Neuronal stem cell (in vitro differentiated cells): ENCODE data around the gene PLEKHA6.

Source experiments
- DNase-seq: peaks from one replicate; pipeline ENCODE4 v3.0.0-alpha.2; 2013; ENCODE audit warnings: low spot score
- H2AFZ ChIP-seq: one replicate; pipeline ENCODE4 v1.6.1; 2013; ENCODE audit warnings: mild to moderate bottlenecking, low read length, inconsistent platforms
- H2AK5ac ChIP-seq: 2 replicates; pipeline ENCODE4 v1.6.1; 2013; ENCODE audit warnings: low read depth, mild to moderate bottlenecking, inconsistent platforms, low read length, moderate library complexity, mixed read lengths
- H2BK120ac ChIP-seq: 2 replicates; pipeline ENCODE4 v1.6.1; 2013; ENCODE audit warnings: low read depth, mild to moderate bottlenecking, inconsistent platforms, low read length, moderate library complexity, mixed read lengths
- H2BK12ac ChIP-seq: one replicate; pipeline ENCODE4 v1.6.1; 2013; ENCODE audit warnings: low read length, inconsistent platforms
- H2BK15ac ChIP-seq: 2 replicates; pipeline ENCODE4 v1.6.1; 2013; ENCODE audit warnings: mild to moderate bottlenecking, low read length, inconsistent platforms, mixed read lengths
- H2BK5ac ChIP-seq: one replicate; pipeline ENCODE4 v1.6.1; 2013; ENCODE audit warnings: inconsistent platforms, mild to moderate bottlenecking, low read length, moderate library complexity
- H3K14ac ChIP-seq: one replicate; pipeline ENCODE4 v1.6.1; 2013; ENCODE audit warnings: low read length, inconsistent platforms
- H3K18ac ChIP-seq: 2 replicates; pipeline ENCODE4 v1.6.1; 2013; ENCODE audit warnings: low read length, inconsistent platforms
- H3K23ac ChIP-seq: 2 replicates; pipeline ENCODE4 v1.6.1; 2013; ENCODE audit warnings: low read depth, mild to moderate bottlenecking, mixed read lengths, low read length, inconsistent platforms; ENCODE audit not compliant: poor library complexity
- H3K27ac ChIP-seq: replicated peaks from 3 replicates; pipeline ENCODE4 v1.5.1; 2013; ENCODE audit warnings: low read length, inconsistent platforms
- H3K27me3 ChIP-seq, 3 experiments: 2 replicates each; pipeline ENCODE4 v1.6.1; 2013; ENCODE audit warnings: low read length in 3 of 3, mild to moderate bottlenecking in 2 of 3, inconsistent platforms in 1 of 3, low read depth in 1 of 3, mixed read lengths in 1 of 3, moderate library complexity in 1 of 3; ENCODE audit not compliant: control insufficient read depth in 3 of 3, insufficient read depth in 3 of 3
- H3K36me3 ChIP-seq, 2 donors: replicated peaks in 1 of 2; 2 replicates each; pipeline ENCODE4 v1.6.1; 2013; ENCODE audit warnings: low read length in 2 of 2; ENCODE audit not compliant: control insufficient read depth in 2 of 2, insufficient read depth in 2 of 2
- H3K4ac ChIP-seq: 2 replicates; pipeline ENCODE4 v1.6.1; 2013; ENCODE audit warnings: inconsistent platforms, mild to moderate bottlenecking, low read length, moderate library complexity
- H3K4me1 ChIP-seq, 2 donors: 1 replicate in 1 of 2; 2 replicates in 1 of 2; pipeline ENCODE4 v1.6.1; 2013; ENCODE audit warnings: low read length in 2 of 2, low read depth in 1 of 2; ENCODE audit not compliant: control insufficient read depth in 2 of 2, insufficient read depth in 1 of 2
- H3K4me2 ChIP-seq: one replicate; pipeline ENCODE4 v1.6.1; 2013; ENCODE audit warnings: mild to moderate bottlenecking, low read length, inconsistent platforms; ENCODE audit not compliant: insufficient read depth, poor library complexity, severe bottlenecking
- H3K4me3 ChIP-seq, 2 donors: 2 replicates each; pipeline ENCODE4 v1.5.1; 2013; ENCODE audit warnings: low read length in 2 of 2, mild to moderate bottlenecking in 2 of 2, inconsistent platforms in 1 of 2, moderate library complexity in 1 of 2
- H3K79me1 ChIP-seq: one replicate; pipeline ENCODE4 v1.6.1; 2013; ENCODE audit warnings: low read depth, mild to moderate bottlenecking, inconsistent platforms, low read length, moderate library complexity
- H3K9ac ChIP-seq: one replicate; pipeline ENCODE4 v1.6.1; 2013; ENCODE audit warnings: mild to moderate bottlenecking, low read depth, low read length, inconsistent platforms; ENCODE audit not compliant: poor library complexity
- H3K9me3 ChIP-seq, 2 donors: replicated peaks in 1 of 2; 2 replicates each; pipeline versions ENCODE3 to v1.6.1; 2013; ENCODE audit warnings: low read length in 2 of 2, mild to moderate bottlenecking in 2 of 2, inconsistent platforms in 1 of 2, low read depth in 1 of 2, mixed read lengths in 1 of 2, moderate library complexity in 1 of 2; ENCODE audit not compliant: control insufficient read depth in 2 of 2, insufficient read depth in 1 of 2
- H4K8ac ChIP-seq: one replicate; pipeline ENCODE4 v1.6.1; 2013; ENCODE audit warnings: low read depth, mild to moderate bottlenecking, inconsistent platforms, low read length, moderate library complexity
- H4K91ac ChIP-seq: one replicate; pipeline ENCODE4 v1.6.1; 2013; ENCODE audit warnings: low read length, low read depth, mild to moderate bottlenecking, inconsistent platforms; ENCODE audit not compliant: poor library complexity
- whole genome bisulfite sequencing, 2 donors: extraction: QIAGEN DNeasy Blood & Tissue Kit; methylation state at CpG; one replicate each; pipeline ENCODE4 v1.1.7; 2013; ENCODE audit warnings: missing lambda C conversion rate in 2 of 2, mixed read lengths in 1 of 2; ENCODE audit not compliant: insufficient read length in 2 of 2, insufficient replicate concordance in 1 of 2; ENCODE audit errors: extremely low coverage in 2 of 2; 5-methylcytosine and 5-hydroxymethylcytosine counted together

The PLEKHA6 gene

GRCh38 chr1:204284929-204285328 is 74.8 kb downstream of the PLEKHA6 start:
- no peak overlapping the region for H3K14ac ChIP-seq
- H2AK5ac ChIP-seq, result no peak overlapping the region
- H2BK12ac ChIP-seq, result no peak overlapping the region
- H3K18ac ChIP-seq, result no peak overlapping the region
- H4K91ac ChIP-seq, result no peak overlapping the region
- no peak overlapping the region for H3K4ac ChIP-seq
- no peaks in the 10 kb centered on the region for H3K79me1 ChIP-seq
- H2BK5ac ChIP-seq, result no peak overlapping the region
- no peak overlapping the region for H3K23ac ChIP-seq
- H3K4me1 ChIP-seq, result peaks cover 17 to 22% of the 10 kb centered on the region in 2 donors
- no peak overlapping the region for H2AFZ ChIP-seq
- DNase-seq, result no peak
- no peak overlapping the region for H2BK120ac ChIP-seq
- no peak overlapping the region for H3K27ac ChIP-seq
- peaks cover 0 to 2% (median 0%) of the 10 kb centered on the region in 3 experiments for H3K27me3 ChIP-seq
- WGBS, 2 donors, result no CpG with 5 or more reads among the region's 2 CpGs
- H2BK15ac ChIP-seq, result no peak overlapping the region
- no peak overlapping the region for H3K9ac ChIP-seq
- H3K36me3 ChIP-seq, result no peaks in the 10 kb centered on the region
- no peak overlapping the region for H3K4me3 ChIP-seq
- no peak overlapping the region for H3K4me2 ChIP-seq
- no peaks in the 10 kb centered on the region for H3K9me3 ChIP-seq
- no peak overlapping the region for H4K8ac ChIP-seq

- WGBS, 2 donors, result no CpG with 5 or more reads among the region's 9 CpGs
- Histone ChIP-seq H3K27ac (no peak overlapping the region), H2BK15ac (peak overlapping the region; percentile 43), H3K9me3 (no peaks in the 10 kb centered on the region), H2AK5ac (peak overlapping the region; percentile 8), H3K79me1 (no peaks in the 10 kb centered on the region), H3K18ac (peak overlapping the region; percentile 52), H3K14ac (no peak overlapping the region), H2BK5ac (no peak overlapping the region), H3K36me3 (no peaks in the 10 kb centered on the region), H3K4me1 (peaks cover 21 to 26% of the 10 kb centered on the region in 2 donors), H2BK120ac (no peak overlapping the region), H4K8ac (no peak overlapping the region), H3K4me2 (no peak overlapping the region), H3K23ac (peak overlapping the region; percentile 62), H3K4ac (no peak overlapping the region), H4K91ac (no peak overlapping the region), H3K27me3 (peaks cover 0 to 2% (median 0%) of the 10 kb centered on the region in 3 experiments), H3K4me3 (no peak overlapping the region), H2AFZ (no peak overlapping the region), H3K9ac (no peak overlapping the region), H2BK12ac (no peak overlapping the region)
- no peak for DNase-seq
These were observed 75.7 kb downstream of the PLEKHA6 start for GRCh38 chr1:204283711-204284651.

- no peak for DNase-seq
- peaks cover 0 to 2% (median 0%) of the 10 kb centered on the region in 3 experiments for H3K27me3 ChIP-seq
- H3K9ac ChIP-seq, result no peak overlapping the region
- H2BK15ac ChIP-seq, result no peak overlapping the region
- H3K4me1 ChIP-seq, result peaks cover 14 to 24% of the 10 kb centered on the region in 2 donors
- no peak overlapping the region for H3K4me2 ChIP-seq
- no peak overlapping the region for H2BK5ac ChIP-seq
- H2AK5ac ChIP-seq, result no peak overlapping the region
- H3K23ac ChIP-seq, result no peak overlapping the region
- no peak overlapping the region for H2BK120ac ChIP-seq
- H3K79me1 ChIP-seq, result no peaks in the 10 kb centered on the region
- no peaks in the 10 kb centered on the region for H3K36me3 ChIP-seq
- WGBS, 2 donors, result no CpG with 5 or more reads among the region's 11 CpGs
- no peak overlapping the region for H3K4ac ChIP-seq
- H3K9me3 ChIP-seq, result no peaks in the 10 kb centered on the region
- H3K4me3 ChIP-seq, result no peak overlapping the region
- H2AFZ ChIP-seq, result no peak overlapping the region
- no peak overlapping the region for H4K8ac ChIP-seq
- H3K18ac ChIP-seq, result no peak overlapping the region
- no peak overlapping the region for H3K14ac ChIP-seq
- no peak overlapping the region for H2BK12ac ChIP-seq
- no peak overlapping the region for H3K27ac ChIP-seq
- H4K91ac ChIP-seq, result no peak overlapping the region
These were observed 76.9 kb downstream of the PLEKHA6 start for GRCh38 chr1:204282761-204283221.
